Prostate gland (tissue), 2 donors: ENCODE measurements around the gene PSMD5. TPM values are rescaled to one million over a fixed set of nuclear protein-coding genes. Genes with fewer than 3 reads are reported as not detected.

Source experiments
- DNase-seq: peaks from one replicate; pipeline ENCODE4 v3.0.0-alpha.2; 2019; ENCODE audit warnings: low spot score
- H3K27ac ChIP-seq, 2 donors: fragments of 200-600 bp; sonication (generic); 2 replicates each; pipeline ENCODE4 v1.5.1; 2017 to 2019
- H3K27me3 ChIP-seq: fragments of 200-600 bp; sonication (generic); replicated peaks from 2 replicates; pipeline ENCODE4 v1.5.1; 2019; ENCODE audit not compliant: insufficient read depth
- H3K36me3 ChIP-seq, 2 donors: fragments of 200-600 bp; sonication (generic); 1 replicate in 1 of 2; 2 replicates in 1 of 2; pipeline versions ENCODE4 v1.5.1 to v1.8.1; 2017 to 2019
- H3K4me1 ChIP-seq: fragments of 200-600 bp; sonication (generic); replicated peaks from 2 replicates; pipeline ENCODE4 v1.5.1; 2019
- H3K4me3 ChIP-seq, 2 donors: fragments of 200-600 bp; sonication (generic); 2 replicates each; pipeline ENCODE4 v1.5.1; 2017 to 2019
- H3K9me3 ChIP-seq: fragments of 200-600 bp; sonication (generic); 2 replicates; pipeline ENCODE4 v1.5.1; 2017
- CTCF ChIP-seq, 4 experiments: fragments of 200-600 bp in 2 of 4; fragments of 450-650 bp in 2 of 4; sonication (generic) in 2 of 4; IDR thresholded peaks; 1 replicate in 3 of 4; 2 replicates in 1 of 4; pipeline ENCODE4 v1.5.1; 2016 to 2019; ENCODE audit warnings: antibody characterized with exemption in 4 of 4, mild to moderate bottlenecking in 2 of 4, moderate library complexity in 2 of 4
- POLR2A ChIP-seq: fragments of 450-650 bp; IDR thresholded peaks from one replicate; pipeline ENCODE4 v1.6.1; 2016; ENCODE audit warnings: antibody characterized with exemption, mild to moderate bottlenecking
- POLR2AphosphoS5 ChIP-seq: sonication (generic); formaldehyde crosslinking; IDR thresholded peaks from one replicate; pipeline ENCODE4 v1.6.1; 2017; ENCODE audit warnings: antibody characterized with exemption
- WGBS: methylation state at CpG from one replicate; pipeline ENCODE4 v1.1.5; 2018; 5-methylcytosine and 5-hydroxymethylcytosine counted together
- intact Hi-C: fragments of 100-400 bp; cut with DNase I; formaldehyde crosslinking; loops from one replicate; pipeline ENCODE4 v1.14.2; 2022
- total RNA-seq, 2 donors: library from RNA; depleted of rRNA; stranded (reverse); fragments of >200 nt; gene quantifications; one replicate each; pipeline ENCODE4 v1.1.0, GENCODE V29; 2016

The PSMD5 gene
- total RNA-seq, 2 donors from 2014 or later: 30.0 to 36.3 TPM

- intact Hi-C loops: no loop called here
- Histone ChIP-seq H3K4me3 (no peak overlapping the region), H3K36me3 (no peaks in the 10 kb centered on the region), H3K27me3 (no peaks in the 10 kb centered on the region), H3K27ac (no peak overlapping the region), H3K9me3 (no peaks in the 10 kb centered on the region), H3K4me1 (peaks cover 5% of the 10 kb centered on the region)
- no peak for TF ChIP-seq POLR2AphosphoS5
- no peak for TF ChIP-seq CTCF (IDR thresholded peaks at IDR 0.05)
- DNase-seq: no peak
- 81% methylated on average over 3 of the region's 3 CpGs for WGBS
These were observed 12.0 kb upstream of the PSMD5 start for GRCh38 chr9:120854596-120855327.

- TF ChIP-seq POLR2AphosphoS5 (no peak), POLR2A (no peak)
- DNase-seq: no peak
- no peaks in the 10 kb centered on the region for H3K9me3 ChIP-seq
- peaks cover 5% of the 10 kb centered on the region for H3K4me1 ChIP-seq
- WGBS: 75% methylated on average over 6 of the region's 6 CpGs
- intact Hi-C loops: no loop called here
- no peaks in the 10 kb centered on the region for H3K27me3 ChIP-seq
- H3K27ac ChIP-seq: no peak overlapping the region
- H3K4me3 ChIP-seq: no peak overlapping the region
- no peaks in the 10 kb centered on the region for H3K36me3 ChIP-seq
These were observed 10.5 kb upstream of the PSMD5 start for GRCh38 chr9:120853198-120853597.

GRCh38 chr9:120852240-120853010 is 9.7 kb upstream of the PSMD5 start:
- Histone ChIP-seq H3K27ac (no peak overlapping the region), H3K4me1 (peaks cover 5% of the 10 kb centered on the region), H3K27me3 (no peaks in the 10 kb centered on the region), H3K4me3 (no peak overlapping the region), H3K9me3 (no peaks in the 10 kb centered on the region), H3K36me3 (no peaks in the 10 kb centered on the region)
- TF ChIP-seq POLR2A (no peak), POLR2AphosphoS5 (no peak), CTCF (IDR thresholded peaks at IDR 0.05) (no peak)
- WGBS: 61% methylated on average over 5 of the region's 5 CpGs
- intact Hi-C loops: no loop called here
- no peak for DNase-seq

- Histone ChIP-seq H3K4me1 (no peaks in the 10 kb centered on the region), H3K9me3 (no peaks in the 10 kb centered on the region), H3K4me3 (no peak overlapping the region), H3K27ac (no peak overlapping the region), H3K27me3 (no peaks in the 10 kb centered on the region), H3K36me3 (no peaks in the 10 kb centered on the region)
- WGBS: 100% methylated on average over 1 of the region's 1 CpG
- intact Hi-C loops: no loop called here
- DNase-seq: no peak
- TF ChIP-seq POLR2AphosphoS5 (no peak), POLR2A (no peak), CTCF (IDR thresholded peaks at IDR 0.05) (no peak)
These were observed 8.7 kb upstream of the PSMD5 start for GRCh38 chr9:120851449-120851848.

- WGBS: 95% methylated on average over 3 of the region's 3 CpGs
- H3K36me3 ChIP-seq: no peaks in the 10 kb centered on the region
- H3K9me3 ChIP-seq: no peaks in the 10 kb centered on the region
- intact Hi-C loops: no loop called here
- H3K27ac ChIP-seq: no peak overlapping the region
- TF ChIP-seq POLR2AphosphoS5: no peak
- TF ChIP-seq POLR2A: no peak
- TF ChIP-seq CTCF (IDR thresholded peaks at IDR 0.05): no peak
- no peak for DNase-seq
- H3K4me1 ChIP-seq: no peaks in the 10 kb centered on the region
- H3K27me3 ChIP-seq: no peaks in the 10 kb centered on the region
- no peak overlapping the region for H3K4me3 ChIP-seq
These were observed 7.6 kb upstream of the PSMD5 start for GRCh38 chr9:120850315-120850714.
